Stomach (tissue), 9 donors: ENCODE data around the gene VPS13D. TPM values are rescaled to one million over a fixed set of nuclear protein-coding genes. Genes with fewer than 3 reads are reported as not detected.

Source experiments
- DNase-seq, 2 donors: peaks; one replicate each; pipeline versions ENCODE4 v3.0.0 to v3.0.0-alpha.2; 2013 to 2019
- H3K27ac ChIP-seq, 5 donors: fragments of 200-600 bp in 4 of 5; sonication (generic) in 4 of 5; one replicate each; pipeline ENCODE4 v1.5.1; 2013 to 2019; ENCODE audit warnings: mild to moderate bottlenecking in 1 of 5, moderate library complexity in 1 of 5
- H3K27me3 ChIP-seq, 3 donors: fragments of 200-600 bp; sonication (generic); one replicate each; pipeline ENCODE4 v1.5.1; 2017 to 2019; ENCODE audit warnings: mixed run types in 1 of 3
- H3K36me3 ChIP-seq, 4 donors: fragments of 200-600 bp; sonication (generic); 1 replicate in 3 of 4; 2 replicates in 1 of 4; pipeline ENCODE4 v1.5.1; 2016 to 2019
- H3K4me1 ChIP-seq, 4 donors: fragments of 200-600 bp; sonication (generic); one replicate each; pipeline ENCODE4 v1.5.1; 2016 to 2019
- H3K4me3 ChIP-seq, 4 donors: fragments of 200-600 bp; sonication (generic) in 3 of 4; one replicate each; pipeline ENCODE4 v1.5.1; 2016 to 2019; ENCODE audit warnings: mild to moderate bottlenecking in 1 of 4
- H3K9me3 ChIP-seq, 4 donors: fragments of 200-600 bp; sonication (generic); one replicate each; pipeline ENCODE4 v1.5.1; 2016 to 2019
- CTCF ChIP-seq, 7 experiments: fragments of 450-650 bp in 4 of 7; fragments of 200-600 bp in 3 of 7; sonication (generic) in 3 of 7; IDR thresholded peaks; one replicate each; pipeline ENCODE4 v1.5.1; 2016 to 2019; ENCODE audit warnings: antibody characterized with exemption in 7 of 7, control low read depth in 2 of 7, mild to moderate bottlenecking in 1 of 7
- EP300 ChIP-seq: sonication (generic); formaldehyde crosslinking; IDR thresholded peaks from one replicate; pipeline ENCODE4 v1.6.1; 2017; ENCODE audit warnings: antibody characterized with exemption
- POLR2A ChIP-seq, 4 donors: fragments of 450-650 bp; IDR thresholded peaks; one replicate each; pipeline ENCODE4 v1.6.1; 2016; ENCODE audit warnings: antibody characterized with exemption in 4 of 4, control low read depth in 2 of 4, mild to moderate bottlenecking in 1 of 4, moderate library complexity in 1 of 4
- POLR2AphosphoS5 ChIP-seq, 3 donors: sonication (generic); formaldehyde crosslinking; IDR thresholded peaks; one replicate each; pipeline ENCODE4 v1.6.1; 2016; ENCODE audit warnings: antibody characterized with exemption in 3 of 3
- WGBS, 5 donors: extraction: QIAGEN DNeasy Blood & Tissue Kit in 3 of 5; methylation state at CpG; one replicate each; pipeline versions ENCODE4 v1.1.5 to v1.1.7; 2013 to 2018; 5-methylcytosine and 5-hydroxymethylcytosine counted together
- intact Hi-C: fragments of 100-400 bp; cut with DNase I; formaldehyde crosslinking; loops from one replicate; pipeline ENCODE4 v1.15.1; 2023; ENCODE audit warnings: low total_unique reads
- polyA plus RNA-seq, 3 donors: library from polyadenylated mRNA; stranded (reverse); fragments of 200-250 nt; gene quantifications; one replicate each; pipeline ENCODE4 v1.2.3, GENCODE V29; 2013
- total RNA-seq, 5 donors: library from RNA; depleted of rRNA; stranded (reverse); fragments of >200 nt; gene quantifications; one replicate each; pipeline versions ENCODE4 v1.1.0 to v1.2.3, GENCODE V29; 2014 to 2016
- donor health status: healthy with polysubstance abuse.
- donor health status: Bipolar disorder and iron deficiency.
- donor health status: healthy.

The VPS13D gene
- total and polyA plus RNA-seq, 8 donors = 6.7 to 106 (median 66.5) TPM

- Histone ChIP-seq H3K4me1 (no peaks in the 10 kb centered on the region), H3K4me3 (no peak overlapping the region), H3K9me3 (no peaks in the 10 kb centered on the region), H3K36me3 (peaks cover 54 to 100% (median 99%) of the 10 kb centered on the region in 4 donors), H3K27me3 (no peaks in the 10 kb centered on the region), H3K27ac (no peak overlapping the region)
- TF ChIP-seq POLR2AphosphoS5 (IDR thresholded peaks at IDR 0.05) (no peak), CTCF (IDR thresholded peaks at IDR 0.05) (no peak), EP300 (no peak), POLR2A (IDR thresholded peaks at IDR 0.05) (no peak)
- intact Hi-C loops = no loop called here
- no peak for DNase-seq
- 66 to 81% (median 68%) methylated on average over 7 of the region's 7 CpGs for WGBS, 5 donors
Observed at GRCh38 chr1:12258272-12258671, 28.4 kb downstream of the VPS13D start.

DNA sequence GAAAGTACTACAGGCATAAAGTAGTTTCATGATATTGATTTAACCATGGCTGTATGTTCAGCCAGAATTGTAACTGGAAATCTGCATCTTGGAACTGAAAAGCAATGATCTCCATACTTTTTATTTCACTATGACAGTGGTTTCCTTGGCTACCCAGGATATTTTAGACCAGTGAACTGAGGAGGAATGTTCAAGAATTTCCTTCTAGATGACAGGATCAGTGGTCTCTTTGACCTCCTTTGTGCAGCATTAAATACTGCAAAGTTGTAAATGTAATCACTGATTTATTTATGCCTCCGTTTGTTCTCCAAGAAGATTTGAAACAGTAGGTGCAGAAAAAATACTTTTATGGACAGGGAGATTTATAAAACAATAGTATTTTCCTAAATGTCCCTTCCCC lies 39.5 kb downstream of the VPS13D start:
- Histone ChIP-seq H3K27ac (no peak overlapping the region), H3K9me3 (no peaks in the 10 kb centered on the region), H3K27me3 (no peaks in the 10 kb centered on the region), H3K4me1 (no peaks in the 10 kb centered on the region), H3K36me3 (peaks cover 66 to 100% (median 100%) of the 10 kb centered on the region in 4 donors), H3K4me3 (no peak overlapping the region)
- WGBS, 5 donors = 79 to 89% (median 87%) methylated on average over 1 of the region's 1 CpG
- intact Hi-C loops = no loop called here
- TF ChIP-seq EP300 (no peak), POLR2A (IDR thresholded peaks at IDR 0.05) (no peak), POLR2AphosphoS5 (IDR thresholded peaks at IDR 0.05) (no peak), CTCF (IDR thresholded peaks at IDR 0.05) (no peak)
- no peak for DNase-seq

DNA sequence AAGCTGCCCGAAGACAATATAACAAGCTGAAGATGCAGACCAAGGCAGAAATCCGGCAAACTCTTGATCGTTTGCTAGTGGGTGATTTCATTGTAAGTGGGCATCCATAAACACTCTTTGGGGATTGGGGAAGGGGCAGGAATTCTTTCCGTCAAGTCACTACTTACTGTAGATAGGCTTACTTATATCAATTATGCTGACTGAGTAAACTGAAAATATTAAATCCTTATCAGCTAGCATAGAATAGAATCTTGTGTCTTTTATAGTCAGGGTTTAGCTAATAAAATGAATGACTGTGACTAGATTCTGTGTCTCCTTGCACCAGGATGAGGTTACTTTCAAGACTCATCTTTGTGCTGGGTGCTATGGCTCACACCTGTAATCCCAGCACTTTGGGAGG lies 41.2 kb downstream of the VPS13D start:
- no peak for TF ChIP-seq POLR2AphosphoS5 (IDR thresholded peaks at IDR 0.05)
- TF ChIP-seq POLR2A (IDR thresholded peaks at IDR 0.05) = no peak
- TF ChIP-seq EP300 = no peak
- TF ChIP-seq CTCF (IDR thresholded peaks at IDR 0.05) = no peak
- Histone ChIP-seq H3K9me3 (no peaks in the 10 kb centered on the region), H3K4me1 (no peaks in the 10 kb centered on the region), H3K27me3 (no peaks in the 10 kb centered on the region), H3K27ac (no peak overlapping the region), H3K36me3 (peaks cover 62 to 100% (median 99%) of the 10 kb centered on the region in 4 donors), H3K4me3 (no peak overlapping the region)
- WGBS, 5 donors = 87 to 94% (median 94%) methylated on average over 4 of the region's 4 CpGs
- DNase-seq = no peak
- intact Hi-C loops = no loop called here

GRCh38 chr1:12272770-12273169 lies 42.9 kb downstream of the VPS13D start:
- peaks cover 77 to 100% (median 99%) of the 10 kb centered on the region in 4 donors for H3K36me3 ChIP-seq

More at GRCh38 chr1:12272770-12273169, 42.9 kb downstream of the VPS13D start:
- no peak for DNase-seq
- Histone ChIP-seq H3K4me1 (no peaks in the 10 kb centered on the region), H3K27ac (no peak overlapping the region), H3K27me3 (no peaks in the 10 kb centered on the region), H3K4me3 (no peak overlapping the region), H3K9me3 (no peaks in the 10 kb centered on the region)
- WGBS, 5 donors = 61 to 78% (median 64%) methylated on average over 6 of the region's 6 CpGs
- TF ChIP-seq EP300 (no peak), POLR2AphosphoS5 (IDR thresholded peaks at IDR 0.05) (no peak), POLR2A (IDR thresholded peaks at IDR 0.05) (no peak), CTCF (IDR thresholded peaks at IDR 0.05) (no peak)
- intact Hi-C loops = no loop called here
